Body of pancreas (tissue), 4 donors: ENCODE data around the gene ERICH2. TPM values are rescaled to one million over a fixed set of nuclear protein-coding genes. Genes with fewer than 3 reads are reported as not detected.

Experiments used
- ATAC-seq: fragments of 150-250 bp; one replicate; pipeline ENCODE4 v1.9.1; 2016
- DNase-seq, 4 donors: peaks; one replicate each; pipeline ENCODE4 v3.0.0-alpha.2; 2019
- H3K27ac ChIP-seq, 4 donors: fragments of 200-600 bp; sonication (generic); 1 replicate in 3 of 4; 2 replicates in 1 of 4; pipeline versions ENCODE4 v1.5.1 to v1.6.1; 2016 to 2019; ENCODE audit warnings: mild to moderate bottlenecking in 1 of 4, mixed read lengths in 1 of 4, moderate library complexity in 1 of 4
- H3K27me3 ChIP-seq, 2 donors: fragments of 200-600 bp; sonication (generic); one replicate each; pipeline ENCODE4 v1.6.0; 2016; ENCODE audit warnings: mild to moderate bottlenecking in 1 of 2
- H3K36me3 ChIP-seq, 2 donors: fragments of 200-600 bp; sonication (generic); replicated peaks in 1 of 2; 2 replicates each; pipeline ENCODE4 v1.5.1; 2016; ENCODE audit warnings: low read depth in 2 of 2; ENCODE audit not compliant: insufficient read depth in 1 of 2
- H3K4me1 ChIP-seq: fragments of 200-600 bp; sonication (generic); one replicate; pipeline ENCODE4 v1.6.0; 2016
- H3K4me3 ChIP-seq, 2 donors: fragments of 200-600 bp; sonication (generic); 1 replicate in 1 of 2; 2 replicates in 1 of 2; pipeline ENCODE4 v1.5.1; 2016 to 2019
- H3K9me3 ChIP-seq, 3 donors: fragments of 200-600 bp; sonication (generic); 1 replicate in 2 of 3; 2 replicates in 1 of 3; pipeline ENCODE4 v1.5.1; 2016
- POLR2A ChIP-seq, 3 donors: fragments of 450-650 bp; IDR thresholded peaks; one replicate each; pipeline ENCODE4 v1.6.1; 2016; ENCODE audit warnings: antibody characterized with exemption in 3 of 3, mild to moderate bottlenecking in 2 of 3
- WGBS, 2 donors: methylation state at CpG; one replicate each; pipeline ENCODE4 v1.1.5; 2017; 5-methylcytosine and 5-hydroxymethylcytosine counted together
- intact Hi-C: fragments of 100-400 bp; cut with DNase I; formaldehyde crosslinking; loops from one replicate; pipeline ENCODE4 v1.15.1; 2023
- total RNA-seq, 2 donors: library from RNA; depleted of rRNA; stranded (reverse); fragments of >200 nt; gene quantifications; one replicate each; pipeline ENCODE4 v1.1.0, GENCODE V29; 2016
- TF ChIP-seq, protein P1 (sequence below), 7 experiments: fragments of 450-650 bp in 4 of 7; fragments of 200-600 bp in 3 of 7; sonication (generic) in 3 of 7; IDR thresholded peaks; one replicate each; pipeline ENCODE4 v1.5.1; 2016 to 2019; ENCODE audit warnings: antibody characterized with exemption in 7 of 7

The ERICH2 gene
- total RNA-seq, 2 donors from 2014 or later: not detected

DNA sequence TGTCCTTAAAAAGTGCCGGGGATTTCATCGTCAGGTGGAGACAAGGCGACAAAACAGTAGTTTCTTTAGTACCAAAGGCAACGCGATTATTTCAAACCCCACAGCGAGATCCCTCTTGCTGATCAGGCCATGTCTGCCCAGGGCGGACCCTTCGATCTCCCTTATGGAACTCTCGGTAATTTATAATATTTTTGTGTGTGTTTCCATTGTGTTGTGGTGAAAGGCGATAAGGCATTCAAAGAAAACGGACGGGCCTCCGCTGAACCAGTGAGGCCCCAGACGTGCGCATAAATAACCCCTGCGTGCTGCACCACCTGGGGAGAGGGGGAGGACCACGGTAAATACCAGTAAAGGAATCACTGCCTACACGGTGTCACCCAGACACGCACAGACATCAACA lies 45.1 kb downstream of the ERICH2 start:
- H3K36me3 ChIP-seq: no peaks in the 10 kb centered on the region
- peaks cover 0 to 50% of the 10 kb centered on the region in 2 donors for H3K27me3 ChIP-seq
- no peak for ATAC-seq
- intact Hi-C loops: loop anchor here (10.0 kb wide), 3 partner anchors 411 to 581 kb away; no protein-coding TSS in a partner anchor
- H3K27ac ChIP-seq: no peak overlapping the region
- H3K4me1 ChIP-seq: peaks cover 47% of the 10 kb centered on the region
- DNase-seq: no peak
- WGBS, 2 donors: 4% methylated on average over 15 to 19 of the region's 19 CpGs
- no peak overlapping the region for H3K4me3 ChIP-seq
- TF ChIP-seq, protein P1, sequence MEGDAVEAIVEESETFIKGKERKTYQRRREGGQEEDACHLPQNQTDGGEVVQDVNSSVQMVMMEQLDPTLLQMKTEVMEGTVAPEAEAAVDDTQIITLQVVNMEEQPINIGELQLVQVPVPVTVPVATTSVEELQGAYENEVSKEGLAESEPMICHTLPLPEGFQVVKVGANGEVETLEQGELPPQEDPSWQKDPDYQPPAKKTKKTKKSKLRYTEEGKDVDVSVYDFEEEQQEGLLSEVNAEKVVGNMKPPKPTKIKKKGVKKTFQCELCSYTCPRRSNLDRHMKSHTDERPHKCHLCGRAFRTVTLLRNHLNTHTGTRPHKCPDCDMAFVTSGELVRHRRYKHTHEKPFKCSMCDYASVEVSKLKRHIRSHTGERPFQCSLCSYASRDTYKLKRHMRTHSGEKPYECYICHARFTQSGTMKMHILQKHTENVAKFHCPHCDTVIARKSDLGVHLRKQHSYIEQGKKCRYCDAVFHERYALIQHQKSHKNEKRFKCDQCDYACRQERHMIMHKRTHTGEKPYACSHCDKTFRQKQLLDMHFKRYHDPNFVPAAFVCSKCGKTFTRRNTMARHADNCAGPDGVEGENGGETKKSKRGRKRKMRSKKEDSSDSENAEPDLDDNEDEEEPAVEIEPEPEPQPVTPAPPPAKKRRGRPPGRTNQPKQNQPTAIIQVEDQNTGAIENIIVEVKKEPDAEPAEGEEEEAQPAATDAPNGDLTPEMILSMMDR (IDR thresholded peaks at IDR 0.05): no peak
- no peak for TF ChIP-seq POLR2A (IDR thresholded peaks at IDR 0.05)
- H3K9me3 ChIP-seq: no peaks in the 10 kb centered on the region

- no peaks in the 10 kb centered on the region for H3K36me3 ChIP-seq
- H3K4me3 ChIP-seq: no peak overlapping the region
- no peak overlapping the region for H3K27ac ChIP-seq
- ATAC-seq: peak; percentile 65
- intact Hi-C loops: loop anchor here (10.0 kb wide), 3 partner anchors 411 to 581 kb away; no protein-coding TSS in a partner anchor
- no peaks in the 10 kb centered on the region for H3K9me3 ChIP-seq
- 1 to 2% methylated on average over 44 to 52 of the region's 52 CpGs for WGBS, 2 donors
- H3K4me1 ChIP-seq: peaks cover 53% of the 10 kb centered on the region
- peak; percentile 71 to 81 (median 75) for DNase-seq
- peaks cover 0 to 54% of the 10 kb centered on the region in 2 donors for H3K27me3 ChIP-seq
- TF ChIP-seq, protein P1 (IDR thresholded peaks at IDR 0.05): peak; percentile 71 to 97 (median 87)
- no peak for TF ChIP-seq POLR2A (IDR thresholded peaks at IDR 0.05)
Measured at GRCh38 chr2:170815746-170816503, 45.7 kb downstream of the ERICH2 start.

DNA sequence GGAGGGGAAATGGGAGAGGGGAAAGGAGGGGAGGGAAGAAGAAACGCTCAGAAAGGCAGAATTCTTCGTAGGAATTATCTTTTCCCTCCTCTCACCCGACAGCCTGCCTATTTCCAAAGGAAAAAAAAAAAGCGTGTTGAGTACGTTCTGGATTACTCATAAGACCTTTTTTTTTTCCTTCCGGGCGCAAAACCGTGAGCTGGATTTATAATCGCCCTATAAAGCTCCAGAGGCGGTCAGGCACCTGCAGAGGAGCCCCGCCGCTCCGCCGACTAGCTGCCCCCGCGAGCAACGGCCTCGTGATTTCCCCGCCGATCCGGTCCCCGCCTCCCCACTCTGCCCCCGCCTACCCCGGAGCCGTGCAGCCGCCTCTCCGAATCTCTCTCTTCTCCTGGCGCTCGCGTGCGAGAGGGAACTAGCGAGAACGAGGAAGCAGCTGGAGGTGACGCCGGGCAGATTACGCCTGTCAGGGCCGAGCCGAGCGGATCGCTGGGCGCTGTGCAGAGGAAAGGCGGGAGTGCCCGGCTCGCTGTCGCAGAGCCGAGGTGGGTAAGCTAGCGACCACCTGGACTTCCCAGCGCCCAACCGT lies 46.4 kb downstream of the ERICH2 start, which contains the start of gene GAD1:
GAD1 (plus strand) TSS at position 384 of the 589 bp plus-strand sequence. CDS start 1,705 bp downstream, outside the sequence.
- DNase-seq (peak; percentile 61 to 65 (median 62)), ATAC-seq (peak; percentile 41)
- 0 to 1% methylated on average over 12 to 49 of the region's 49 CpGs for WGBS, 2 donors
- H3K27ac ChIP-seq: no peak within 1 kb of the TSS
- no peaks in the 10 kb centered on the region for H3K9me3 ChIP-seq
- TF ChIP-seq, protein P1 (IDR thresholded peaks at IDR 0.05): no peak
- TF ChIP-seq POLR2A (IDR thresholded peaks at IDR 0.05): peak in 1 of 3 donors; percentile 16
- H3K36me3 ChIP-seq: no peaks in the 10 kb centered on the region
- peaks cover 0 to 61% of the 10 kb centered on the region in 2 donors for H3K27me3 ChIP-seq
- peak within 1 kb of the TSS in 1 of 2 donors; percentile 12 for H3K4me3 ChIP-seq
- intact Hi-C loops: loop anchor here (10.0 kb wide), 3 partner anchors 412 to 582 kb away; no protein-coding TSS in a partner anchor
- H3K4me1 ChIP-seq: peaks cover 59% of the 10 kb centered on the region

DNA sequence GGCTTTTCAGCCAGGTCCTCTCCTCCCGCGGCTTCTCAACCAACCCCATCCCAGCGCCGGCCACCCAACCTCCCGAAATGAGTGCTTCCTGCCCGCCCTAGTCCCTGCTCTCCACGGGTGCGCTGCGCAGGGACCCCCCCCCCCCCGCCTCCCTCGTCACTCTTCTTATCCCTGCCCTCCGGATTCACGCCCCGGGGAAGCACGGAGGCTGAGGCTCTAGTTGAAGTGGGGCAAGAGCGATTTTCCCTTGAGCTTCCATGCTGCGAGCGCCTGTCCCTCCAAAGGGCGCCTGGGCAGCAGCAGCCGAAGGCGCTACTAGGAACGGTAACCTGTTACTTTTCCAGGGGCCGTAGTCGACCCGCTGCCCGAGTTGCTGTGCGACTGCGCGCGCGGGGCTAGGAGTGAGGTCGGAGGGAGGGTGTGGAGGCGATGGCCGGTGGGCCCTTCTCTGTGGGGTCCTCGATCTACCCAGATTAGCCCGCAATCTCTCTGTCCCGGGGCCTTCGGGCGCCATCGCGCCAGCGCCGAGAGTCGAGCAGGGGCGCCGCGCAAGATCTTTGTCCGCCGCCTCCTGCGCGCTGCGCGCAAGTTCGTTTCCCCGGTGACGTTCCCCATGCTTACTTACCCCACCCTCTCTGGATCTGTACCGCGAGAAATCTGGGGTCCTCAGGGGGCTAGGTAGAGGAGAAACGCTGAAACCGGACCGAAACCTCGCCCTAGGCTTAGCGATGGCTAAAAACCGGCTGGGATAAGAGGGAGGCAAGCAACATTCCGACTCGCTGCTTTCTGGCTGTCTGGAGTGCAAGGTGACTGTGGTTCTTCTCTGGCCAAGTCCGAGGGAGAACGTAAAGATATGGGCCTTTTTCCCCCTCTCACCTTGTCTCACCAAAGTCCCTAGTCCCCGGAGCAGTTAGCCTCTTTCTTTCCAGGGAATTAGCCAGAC lies 47.2 kb downstream of the ERICH2 start:
- no peak overlapping the region for H3K27ac ChIP-seq

More for the DNA sequence above, 47.2 kb downstream of the ERICH2 start:
- no peak for ATAC-seq
- no peak for TF ChIP-seq POLR2A (IDR thresholded peaks at IDR 0.05)
- TF ChIP-seq, protein P1 (IDR thresholded peaks at IDR 0.05): no peak
- DNase-seq: no peak
- Histone ChIP-seq H3K4me3 (peak overlapping the region in 1 of 2 donors; percentile 12), H3K4me1 (peaks cover 67% of the 10 kb centered on the region), H3K9me3 (no peaks in the 10 kb centered on the region), H3K27me3 (peaks cover 0 to 69% of the 10 kb centered on the region in 2 donors), H3K36me3 (no peaks in the 10 kb centered on the region)
- intact Hi-C loops: loop anchor here (10.0 kb wide), 3 partner anchors 413 to 583 kb away; no protein-coding TSS in a partner anchor
- 1% methylated on average over 27 to 67 of the region's 69 CpGs for WGBS, 2 donors
